HG03520 (cell line): ENCODE data around the gene ATP1A4.
A peak's percentile ranks its signal among the peaks of the same experiment; 100 is the strongest.

Source experiments
- ATAC-seq: cut with Tn5 transposase; IDR thresholded peaks from one replicate; pipeline ENCODE4 v1.9.1; 2021; ENCODE audit warnings: mild to moderate bottlenecking, moderate library complexity; ENCODE audit not compliant: unreplicated experiment

The ATP1A4 gene

DNA sequence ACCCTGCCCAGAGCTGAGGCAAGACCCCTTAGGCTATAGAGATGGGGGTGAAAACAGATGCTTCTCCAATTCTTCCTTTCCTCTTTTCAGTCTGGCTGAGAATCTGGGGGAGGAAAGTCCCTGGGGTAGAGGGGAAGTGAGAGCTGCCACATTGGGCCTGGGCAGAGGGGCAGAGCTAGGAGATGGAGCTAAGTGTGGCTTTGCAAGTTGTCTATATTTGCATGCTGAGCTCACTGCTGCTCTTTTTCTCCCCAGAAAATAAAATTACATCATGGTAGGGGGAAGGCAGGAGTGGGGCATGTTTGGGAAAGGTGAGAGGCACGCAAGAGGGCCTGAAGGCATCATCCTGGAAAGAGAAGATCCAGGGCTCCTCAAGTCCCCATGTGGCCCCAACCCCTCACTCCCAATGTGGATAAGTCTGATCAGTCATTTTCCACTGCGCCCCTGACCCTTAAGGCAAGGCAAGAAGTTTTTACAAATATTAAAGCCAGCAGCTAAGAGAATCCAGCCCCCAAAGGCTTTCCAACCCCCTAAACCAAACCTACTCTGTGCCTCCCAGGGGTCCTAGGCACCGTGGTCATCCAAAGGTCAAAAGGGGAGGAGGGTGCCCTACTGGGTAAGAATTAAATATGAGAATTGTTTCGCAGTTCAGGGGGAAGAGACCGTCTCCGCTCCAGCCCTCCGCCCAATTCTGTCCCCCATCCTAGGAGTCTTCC is 53.3 kb downstream of the ATP1A4 start:
- ATAC-seq = peak; percentile 48

DNA sequence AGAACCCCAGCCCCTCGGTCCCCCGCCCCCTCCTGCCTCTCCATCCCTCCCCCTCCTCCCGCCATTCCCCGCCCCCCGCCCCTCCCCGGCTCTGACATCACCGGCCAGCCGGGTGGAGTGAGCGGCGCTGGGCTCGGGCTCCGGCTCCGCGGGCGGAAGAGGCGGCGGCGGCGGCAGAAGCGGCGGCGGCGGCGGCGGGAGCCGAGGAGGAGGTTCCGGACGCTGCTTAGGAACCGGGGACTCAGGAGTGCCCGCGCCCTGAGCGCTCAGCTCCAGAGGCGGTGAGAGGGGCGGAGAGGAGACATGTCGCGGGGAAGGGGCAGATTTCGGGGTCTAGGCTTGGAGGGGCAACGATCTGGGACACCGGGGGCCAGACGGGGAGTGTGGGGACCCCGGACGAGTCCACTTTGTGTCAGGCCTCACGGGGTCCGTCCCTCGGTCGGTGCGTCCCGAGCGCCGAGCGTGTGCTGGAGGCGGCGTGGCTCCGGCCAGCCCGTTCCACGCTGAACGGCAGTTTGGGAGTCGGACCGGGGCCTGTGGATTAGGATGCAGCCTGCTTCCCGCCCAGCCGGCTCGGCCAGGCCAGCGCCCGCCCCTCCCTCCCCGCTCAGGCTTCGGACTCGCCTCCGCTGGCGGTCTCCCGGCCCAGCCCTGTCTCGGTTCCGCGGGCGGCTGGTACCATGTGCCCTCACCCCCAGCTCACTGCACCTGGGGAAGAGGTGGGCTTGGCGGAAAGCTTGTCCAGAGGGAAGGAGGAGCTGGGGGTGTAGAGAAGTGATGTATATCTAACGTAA is 54.0 kb downstream of the ATP1A4 start, which contains the start of gene PEA15:
Gene PEA15 (plus strand): TSS at position 143 of the 794 bp plus-strand sequence. CDS start 6,161 bp downstream, outside the sequence.
- ATAC-seq = peak; percentile 41

DNA sequence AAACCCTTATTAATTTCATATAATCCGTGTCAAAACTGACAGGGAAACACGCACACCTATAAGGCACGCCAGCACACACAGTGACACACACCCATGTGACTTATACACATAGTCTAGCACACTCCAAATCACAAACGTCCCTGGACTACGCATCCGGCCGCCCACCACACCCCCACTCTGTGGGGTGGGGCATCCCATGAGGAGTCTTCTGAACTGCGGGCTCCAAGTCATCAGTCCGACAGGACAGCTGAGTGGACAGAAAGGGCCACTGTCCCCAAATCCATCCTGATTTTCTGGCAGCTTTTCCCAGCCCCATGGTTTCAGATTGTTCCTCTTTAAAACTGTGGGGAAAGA is 54.6 kb downstream of the ATP1A4 start:
- ATAC-seq = peak; percentile 41

DNA sequence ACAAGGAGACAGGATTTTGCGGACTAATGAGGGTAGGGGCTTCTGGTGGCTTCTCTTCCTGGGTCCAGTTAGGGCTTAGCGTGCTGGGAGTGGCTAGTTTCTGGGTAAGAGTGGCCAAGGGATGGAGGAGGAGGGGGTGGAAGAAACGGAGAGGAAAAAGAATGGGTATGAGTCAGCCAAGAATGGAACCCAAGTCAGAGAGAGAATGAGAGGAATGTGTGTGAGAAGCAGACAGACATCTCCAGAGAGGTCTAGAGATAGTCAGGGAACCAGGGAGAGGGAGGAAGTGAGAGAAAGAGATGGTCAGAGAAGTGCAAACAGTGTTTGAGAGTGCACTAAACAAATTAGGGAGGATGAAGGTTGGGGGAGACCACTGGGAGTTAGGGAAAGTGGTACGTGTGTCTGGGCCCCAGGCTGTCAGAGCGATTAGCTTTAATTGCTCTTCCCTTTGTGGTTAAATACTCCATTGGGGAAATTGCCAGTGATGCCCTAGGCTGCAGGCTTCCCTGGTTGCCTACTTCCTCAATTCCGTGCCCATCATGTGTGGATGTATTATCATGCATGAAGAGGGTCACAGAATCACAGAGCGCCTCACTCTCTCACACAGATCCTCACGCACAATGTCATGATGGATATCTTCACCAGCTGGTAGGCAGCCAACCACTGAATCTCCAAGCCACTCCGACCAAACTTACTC is 55.2 kb downstream of the ATP1A4 start:
- ATAC-seq = no peak

DNA sequence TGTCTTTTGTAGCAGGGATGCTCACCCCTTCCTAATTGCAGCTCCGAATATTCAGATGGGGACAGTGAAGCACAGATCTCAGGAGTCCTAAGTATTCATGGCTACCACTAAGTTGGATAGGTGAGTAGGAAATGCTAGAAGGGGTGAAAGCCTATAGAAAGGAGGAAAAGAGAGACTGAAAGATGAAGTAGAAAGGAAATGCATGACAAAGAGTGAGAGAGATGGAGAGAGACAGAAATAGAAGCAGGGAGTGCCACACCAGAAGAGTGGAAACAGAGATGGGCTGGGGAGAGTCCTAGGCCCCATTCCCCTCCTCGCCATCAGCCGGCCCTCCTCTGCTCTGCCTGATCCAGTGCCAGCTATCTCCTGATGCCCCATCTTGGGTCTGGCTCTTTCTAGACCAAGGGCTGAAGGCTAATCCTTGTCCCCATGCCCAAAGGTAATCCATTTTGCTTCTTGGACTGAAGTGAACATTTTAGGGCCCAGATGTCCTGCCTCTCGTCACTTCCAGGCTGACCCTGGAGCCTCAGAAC is 55.8 kb downstream of the ATP1A4 start:
- no peak for ATAC-seq

DNA sequence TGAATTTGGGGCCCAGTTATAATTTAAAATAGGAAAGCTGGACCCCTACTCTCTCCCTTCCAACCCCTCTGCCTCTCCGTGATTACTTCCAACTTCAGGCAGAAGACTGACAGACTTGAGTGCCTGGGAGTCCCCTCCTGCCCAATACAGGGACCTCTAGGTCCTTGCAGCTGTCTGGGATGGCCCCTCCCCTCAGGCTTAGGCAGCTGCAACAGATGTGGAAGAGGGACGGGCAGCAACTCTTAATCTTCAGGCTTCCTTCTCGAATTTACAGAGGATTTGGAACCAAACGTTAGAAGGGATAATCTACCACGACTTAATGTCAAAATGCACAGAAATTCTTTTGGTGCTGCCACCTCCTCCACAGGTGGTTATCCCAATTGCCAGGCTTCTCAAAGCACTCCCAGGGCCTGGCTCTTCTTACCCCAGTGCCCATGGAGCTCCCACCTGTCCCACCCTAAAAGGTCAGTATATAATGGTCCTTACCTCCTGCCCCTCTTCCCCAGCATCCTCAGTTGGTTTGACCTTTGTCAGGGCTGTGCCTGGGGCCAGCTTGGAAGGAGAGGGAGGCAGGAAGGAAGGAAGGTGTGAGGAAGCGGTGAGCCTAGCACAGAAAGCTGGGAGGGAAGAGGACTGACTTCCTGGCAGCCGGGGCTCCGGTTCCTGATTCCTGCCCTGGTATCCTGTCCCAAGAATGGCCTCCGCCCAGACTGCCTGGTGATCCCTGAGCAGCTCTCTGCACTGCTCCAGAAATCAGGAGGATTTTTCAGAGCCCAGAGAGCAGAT is 56.6 kb downstream of the ATP1A4 start:
- ATAC-seq = no peak

DNA sequence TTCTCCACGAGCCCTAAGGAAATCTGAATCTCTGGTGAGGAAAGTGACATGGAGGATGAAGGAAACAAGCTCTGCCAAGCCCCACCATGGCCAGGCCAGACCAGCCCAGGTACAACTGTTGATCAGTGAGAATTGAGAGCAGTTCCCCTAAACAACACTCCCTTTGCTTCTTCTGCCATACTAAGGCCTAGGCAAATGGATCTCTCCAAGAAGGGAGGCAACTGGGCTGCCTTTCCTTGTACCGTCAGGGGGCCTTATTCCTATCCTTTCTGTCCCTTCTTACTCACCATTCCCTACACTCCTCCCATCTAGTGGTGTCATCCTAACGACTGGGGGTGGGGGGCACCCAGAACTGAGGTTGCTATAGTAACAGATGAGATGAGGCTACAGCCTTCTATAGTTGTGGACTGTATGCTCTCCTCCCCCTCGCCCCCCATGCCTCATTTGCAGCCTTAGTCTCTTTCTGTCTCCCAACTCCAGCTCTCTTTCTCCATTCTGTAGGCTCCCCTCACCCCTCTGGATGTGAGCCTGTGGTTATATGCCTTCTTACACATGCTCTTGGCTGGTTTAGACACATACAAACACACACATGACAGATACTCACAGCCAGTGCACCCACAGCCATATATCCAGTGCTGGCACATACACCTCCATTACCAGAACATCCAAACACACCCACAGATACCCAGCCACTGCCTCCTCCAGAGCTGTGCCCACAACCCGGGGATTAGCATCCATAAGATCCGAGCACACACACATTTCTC is 57.3 kb downstream of the ATP1A4 start:
- no peak for ATAC-seq

DNA sequence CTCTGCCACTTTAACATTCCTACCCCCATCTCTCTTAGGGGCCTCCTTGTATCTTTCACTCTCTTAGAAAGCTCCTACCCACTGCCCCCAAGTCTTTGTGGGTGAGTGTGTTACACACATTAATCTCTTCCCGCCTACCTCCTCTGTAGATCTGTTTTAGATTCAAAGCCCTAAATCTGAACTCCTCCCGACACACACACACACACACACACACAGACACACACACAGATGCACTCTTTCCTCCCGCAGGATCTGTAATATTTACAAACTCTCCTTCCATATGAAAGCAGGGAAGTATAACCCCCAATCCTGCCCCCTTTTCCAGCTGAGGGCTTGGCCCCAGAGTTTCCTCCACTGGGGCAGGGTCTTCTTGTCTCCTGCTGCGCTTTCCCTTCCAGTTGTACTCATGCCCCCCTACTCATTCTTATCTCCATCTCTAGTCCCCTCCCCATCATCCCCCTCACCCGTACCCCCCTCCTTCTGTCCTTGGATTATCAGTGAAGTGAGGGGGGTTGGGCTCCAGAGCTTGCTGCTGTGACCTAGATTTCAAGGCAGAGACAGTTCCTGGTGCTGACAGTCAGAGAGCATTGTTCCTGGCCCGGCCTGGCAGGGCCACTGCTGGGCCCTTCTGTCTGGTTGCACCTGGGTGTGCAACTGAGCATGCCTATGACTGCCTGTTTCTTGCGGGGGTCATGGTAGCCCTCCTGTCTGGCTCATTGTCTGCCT is 58.1 kb downstream of the ATP1A4 start:
- no peak for ATAC-seq

DNA sequence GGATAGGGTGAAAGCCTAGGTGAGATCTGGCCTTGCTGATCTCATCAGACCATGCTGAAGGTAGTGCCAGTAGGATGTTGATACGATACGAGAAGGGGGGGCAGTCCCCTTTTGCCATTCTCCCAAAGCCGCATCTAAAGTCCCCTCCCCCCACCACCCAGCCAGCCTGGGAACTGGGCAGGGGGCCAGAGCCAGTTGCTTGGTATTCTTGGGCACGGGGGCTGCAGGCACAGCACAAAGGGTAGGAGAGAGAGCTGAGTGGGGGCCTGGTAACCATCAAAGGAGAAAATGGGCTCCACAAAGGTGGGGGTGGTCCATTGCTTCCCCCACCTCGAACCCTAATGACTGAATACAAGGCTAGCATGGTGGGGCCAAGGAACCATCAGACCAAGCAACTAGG is 59.2 kb downstream of the ATP1A4 start:
- no peak for ATAC-seq

DNA sequence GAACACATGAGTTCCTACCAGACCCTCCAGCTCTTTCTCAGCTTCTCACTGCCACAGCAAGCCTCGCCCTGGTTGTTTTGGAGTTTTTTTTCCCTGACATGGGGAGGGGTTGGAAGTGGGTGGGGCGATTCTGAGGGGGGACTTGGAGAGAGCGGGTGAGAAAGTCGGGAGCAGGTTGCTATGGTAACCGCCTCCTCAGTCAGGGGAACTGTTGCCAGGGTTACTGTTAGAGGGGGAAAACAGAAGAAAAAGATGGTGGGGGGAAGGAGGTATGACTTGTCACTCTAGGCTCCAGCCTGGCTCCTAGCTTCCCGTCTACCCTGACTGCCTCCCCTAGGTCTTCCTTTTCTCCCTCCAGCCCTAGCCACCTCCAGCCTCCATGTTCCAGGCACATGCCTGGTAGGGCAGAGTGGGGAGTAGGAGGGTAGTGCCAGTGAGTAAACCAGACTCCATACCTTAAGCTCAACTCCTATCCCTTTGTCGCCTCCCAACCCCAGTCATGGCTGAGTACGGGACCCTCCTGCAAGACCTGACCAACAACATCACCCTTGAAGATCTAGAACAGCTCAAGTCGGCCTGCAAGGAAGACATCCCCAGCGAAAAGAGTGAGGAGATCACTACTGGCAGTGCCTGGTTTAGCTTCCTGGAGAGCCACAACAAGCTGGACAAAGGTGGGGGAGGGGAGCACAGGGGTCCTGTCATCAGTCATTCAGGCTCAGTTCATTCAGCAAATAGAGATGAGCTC is 59.8 kb downstream of the ATP1A4 start:
- ATAC-seq = no peak

DNA sequence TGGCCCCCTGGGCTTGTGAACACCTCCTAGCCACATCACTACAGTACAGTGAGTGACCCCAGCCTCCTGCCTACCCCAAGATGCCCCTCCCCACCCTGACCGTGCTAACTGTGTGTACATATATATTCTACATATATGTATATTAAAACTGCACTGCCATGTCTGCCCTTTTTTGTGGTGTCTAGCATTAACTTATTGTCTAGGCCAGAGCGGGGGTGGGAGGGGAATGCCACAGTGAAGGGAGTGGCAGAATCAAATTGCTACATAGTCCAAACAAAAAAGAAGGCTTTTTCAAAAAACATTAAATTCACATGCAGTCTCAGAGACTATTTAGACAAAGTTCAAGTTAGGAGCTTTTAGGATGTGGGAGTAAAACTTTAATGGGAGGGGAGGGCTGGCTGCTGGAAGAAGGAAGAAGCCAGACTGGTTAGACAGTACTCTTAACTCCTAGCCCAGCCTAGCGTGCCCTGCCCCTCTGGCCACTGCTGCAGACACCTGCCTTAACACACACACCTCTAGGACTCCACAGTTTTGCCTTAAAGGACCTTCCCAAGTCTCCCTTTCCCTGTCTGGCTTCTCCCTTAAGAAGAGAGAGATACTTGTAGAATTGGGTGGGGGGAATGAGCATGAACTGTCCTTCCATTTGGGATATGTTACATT is 63.2 kb downstream of the ATP1A4 start:
- no peak for ATAC-seq

DNA sequence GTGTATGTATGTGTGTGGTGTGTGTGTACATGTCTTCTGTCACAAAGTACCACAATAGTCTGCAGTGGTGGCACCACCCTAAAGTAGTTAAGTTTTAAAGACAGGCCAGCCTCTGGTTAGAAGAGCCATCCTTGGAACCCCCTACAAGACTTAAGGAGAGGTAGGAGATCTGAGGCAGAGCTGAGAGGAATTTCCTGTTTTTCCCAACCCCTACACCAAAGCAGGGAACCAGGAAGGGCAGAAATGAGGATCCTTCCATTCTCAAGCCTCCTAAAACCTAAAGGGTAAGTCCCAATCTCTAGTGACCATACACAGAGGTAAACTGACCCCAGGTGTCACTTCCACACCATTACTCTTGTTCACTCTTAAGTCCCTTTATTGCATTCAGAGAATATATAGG is 64.9 kb downstream of the ATP1A4 start:
- no peak for ATAC-seq

DNA sequence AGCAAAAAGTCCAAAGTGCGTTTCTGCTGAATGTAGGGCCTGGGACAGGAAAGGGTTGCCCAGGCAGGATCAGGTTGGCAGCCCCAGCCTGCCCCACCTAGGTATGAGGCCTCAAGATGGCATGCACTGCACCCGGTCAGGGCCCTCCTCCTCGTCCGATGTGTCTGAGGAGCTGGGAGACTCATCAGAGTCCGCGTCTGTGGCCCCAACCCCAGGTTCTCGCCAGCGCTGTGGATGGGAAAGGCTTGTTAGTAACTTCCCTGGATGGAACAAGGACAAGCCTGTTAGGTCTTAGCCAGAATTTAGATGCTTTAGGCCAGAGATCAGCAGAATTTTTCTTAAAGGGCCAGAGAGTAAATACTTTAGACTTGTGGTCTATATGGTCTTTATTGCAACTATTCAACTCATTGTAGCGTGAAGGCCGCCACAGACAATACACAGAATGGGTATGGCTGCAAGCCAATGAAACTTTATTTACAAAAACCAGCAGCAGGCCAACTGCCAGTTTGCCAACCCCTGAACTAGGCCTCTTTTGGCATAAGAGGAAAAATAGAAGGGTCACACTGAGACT is 66.2 kb downstream of the ATP1A4 start:
- no peak for ATAC-seq

DNA sequence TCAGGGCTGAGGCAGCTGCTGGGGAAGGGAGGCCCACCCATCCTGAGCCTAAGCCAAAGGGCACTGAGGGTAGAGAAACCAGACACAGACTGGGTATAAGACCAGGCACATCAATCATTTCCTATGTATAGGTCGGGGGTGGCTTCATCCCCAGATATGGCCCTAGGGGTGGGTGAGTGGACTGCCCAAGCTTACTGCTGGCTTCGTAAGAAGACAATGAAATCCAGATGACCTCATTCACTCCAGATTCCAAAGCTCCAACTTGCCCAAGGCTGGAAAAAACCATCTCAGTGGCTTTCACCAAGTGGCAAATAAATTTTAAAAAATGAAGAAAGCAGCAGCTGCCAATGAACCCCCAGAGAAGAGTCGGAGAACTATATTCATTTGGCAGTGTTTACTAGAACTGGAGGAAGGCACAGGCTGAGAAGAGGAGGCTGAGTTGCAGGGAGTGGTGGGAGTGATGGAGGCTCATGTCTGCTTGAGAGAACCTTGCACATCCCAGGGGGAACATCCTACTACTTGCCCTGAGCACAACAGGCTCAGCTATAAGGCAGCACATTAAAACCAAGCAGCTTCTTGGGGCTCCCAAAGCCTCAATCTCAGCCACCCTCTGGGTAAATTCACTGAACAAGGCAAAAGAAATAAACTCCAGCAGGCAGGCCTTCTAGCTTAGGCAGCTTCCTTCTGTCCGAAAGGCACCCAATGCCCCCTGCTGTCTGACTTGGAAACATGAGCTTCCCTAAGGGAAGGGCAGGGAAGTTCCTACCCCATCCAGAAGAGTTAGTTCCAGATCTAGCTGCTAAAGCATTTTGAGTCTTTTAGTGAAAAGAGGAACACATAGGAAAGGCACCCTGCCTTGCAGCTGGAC is 67.9 kb downstream of the ATP1A4 start:
- ATAC-seq = no peak

DNA sequence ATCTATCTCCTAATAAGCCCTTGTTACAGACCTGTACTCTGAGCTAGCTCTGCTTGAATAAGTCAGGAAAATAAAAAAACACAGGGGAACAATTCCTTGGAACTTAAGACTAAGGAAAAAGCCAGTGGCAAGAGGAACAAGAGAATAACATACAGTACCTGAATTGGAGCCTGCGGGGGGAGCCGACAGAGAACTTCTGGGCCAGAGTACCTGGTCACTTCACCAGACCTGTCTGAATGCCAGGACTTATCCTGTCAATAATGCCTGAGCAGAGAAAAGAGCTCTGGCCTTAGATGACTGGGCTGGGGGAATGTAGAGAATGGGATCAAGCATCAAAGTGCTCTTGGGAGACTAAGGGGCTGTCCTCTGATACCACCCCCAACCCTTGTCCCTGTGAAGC is 68.9 kb downstream of the ATP1A4 start:
- no peak for ATAC-seq

DNA sequence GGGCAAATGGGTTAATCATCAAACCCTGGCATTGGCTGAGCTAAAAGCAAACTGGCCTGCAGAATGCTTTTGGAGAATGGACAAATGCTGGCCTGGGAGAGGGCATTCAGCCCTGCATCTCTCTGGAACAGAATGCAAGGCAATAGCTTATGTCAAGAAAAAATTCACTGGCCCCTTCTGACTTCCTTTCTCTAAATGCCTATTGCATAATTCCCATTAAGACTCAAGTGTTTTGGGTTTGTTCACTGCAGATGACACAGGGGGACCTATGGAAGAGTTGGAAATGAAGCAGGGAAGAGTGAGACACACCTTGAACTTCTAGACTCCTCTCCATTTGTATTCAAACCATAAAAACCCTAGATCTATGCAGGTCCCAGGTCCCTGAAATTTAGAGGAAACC is 69.7 kb downstream of the ATP1A4 start:
- no peak for ATAC-seq

DNA sequence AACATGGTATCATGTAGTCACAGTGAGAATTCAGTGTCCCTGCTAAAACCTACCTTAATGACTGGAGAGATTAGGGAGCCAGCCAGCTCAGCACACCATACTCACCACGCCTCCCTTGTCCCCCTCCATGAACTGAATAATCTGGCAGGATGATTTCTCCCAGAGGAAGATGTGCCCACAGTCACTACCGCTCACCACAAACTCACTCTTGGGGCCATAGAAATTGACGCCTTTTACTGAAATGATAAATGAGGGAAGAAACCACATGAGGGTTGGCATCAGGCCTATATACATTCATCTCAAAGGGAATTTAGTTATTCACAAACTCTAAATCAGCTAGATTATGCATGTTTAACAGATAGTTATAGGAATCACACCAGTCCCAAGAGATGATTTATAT is 71.1 kb downstream of the ATP1A4 start:
- no peak for ATAC-seq
